Measurements from ENCODE around the gene FAM193A.

The FAM193A gene

GRCh38 chr4:2494992-2495391 is 41.5 kb upstream of the FAM193A start:
- H3K9me2 ChIP-seq (replicated peaks; ENCODE audit: insufficient read depth, low read length), result no peaks in the 10 kb centered on the region
- no peaks in the 10 kb centered on the region for H3K9me3 ChIP-seq (ENCODE audit: insufficient read depth, low read length)
- H3F3A ChIP-seq (ENCODE audit: insufficient read depth), result no peaks in the 10 kb centered on the region
- peaks cover 8% of the 10 kb centered on the region; the same call in 1 of the 2 replicates for H4K20me1 ChIP-seq (ENCODE audit: low read depth, low read length)
- no peaks in the 10 kb centered on the region for H3K27me3 ChIP-seq (ENCODE audit: low read length)
- H3K36me3 ChIP-seq (ENCODE audit: low read length), result peaks cover 9% of the 10 kb centered on the region; the same call in 1 of the 2 replicates
- no peak for TF ChIP-seq EZH2phosphoT487 (conservative IDR thresholded peaks at IDR 0.05; ENCODE audit: low read length)
- no peak for TF ChIP-seq CTCF (IDR thresholded peaks at IDR 0.05; ENCODE audit: insufficient read depth, low read length, poor library complexity, severe bottlenecking)
- no peak overlapping the region for H3K9ac ChIP-seq (ENCODE audit: low read length)
- peaks cover 58% of the 10 kb centered on the region for H3K79me2 ChIP-seq (ENCODE audit: insufficient read depth, low read length)
- H2AFZ ChIP-seq (ENCODE audit: low read depth, low read length, severe bottlenecking), result no peak overlapping the region
- no peak overlapping the region for H3K4me2 ChIP-seq (ENCODE audit: low read depth, low read length, poor library complexity, severe bottlenecking)
- H3K4me3 ChIP-seq (ENCODE audit: insufficient read depth, low read length, poor library complexity, severe bottlenecking), result no peak overlapping the region
- no peak overlapping the region for H3K27ac ChIP-seq (ENCODE audit: low read depth, low read length)

- H3K79me2 ChIP-seq (ENCODE audit: insufficient read depth, low read length), result peaks cover 42% of the 10 kb centered on the region
- no peak overlapping the region for H3K9ac ChIP-seq (ENCODE audit: low read length)
- H3F3A ChIP-seq (ENCODE audit: insufficient read depth), result no peaks in the 10 kb centered on the region
- H3K4me3 ChIP-seq (ENCODE audit: insufficient read depth, low read length, poor library complexity, severe bottlenecking), result no peak overlapping the region
- peaks cover 10% of the 10 kb centered on the region for H3K36me3 ChIP-seq (ENCODE audit: low read length)
- no peak overlapping the region for H3K27ac ChIP-seq (ENCODE audit: low read depth, low read length)
- no peaks in the 10 kb centered on the region for H3K9me3 ChIP-seq (ENCODE audit: insufficient read depth, low read length)
- TF ChIP-seq EZH2phosphoT487 (conservative IDR thresholded peaks at IDR 0.05; ENCODE audit: low read length) (no peak), CTCF (IDR thresholded peaks at IDR 0.05; ENCODE audit: insufficient read depth, low read length, poor library complexity, severe bottlenecking) (no peak)
- H4K20me1 ChIP-seq (ENCODE audit: low read depth, low read length), result no peaks in the 10 kb centered on the region; the same call in 1 of the 2 replicates
- H2AFZ ChIP-seq (ENCODE audit: low read depth, low read length, severe bottlenecking), result no peak overlapping the region
- no peak overlapping the region for H3K4me2 ChIP-seq (ENCODE audit: low read depth, low read length, poor library complexity, severe bottlenecking)
- H3K27me3 ChIP-seq (ENCODE audit: low read length), result no peaks in the 10 kb centered on the region
- H3K9me2 ChIP-seq (replicated peaks; ENCODE audit: insufficient read depth, low read length), result no peaks in the 10 kb centered on the region
Measured at GRCh38 chr4:2497324-2497723, 39.1 kb upstream of the FAM193A start.

GRCh38 chr4:2497931-2498330 is 38.5 kb upstream of the FAM193A start:
- Histone ChIP-seq H3K4me2 (ENCODE audit: low read depth, low read length, poor library complexity, severe bottlenecking) (no peak overlapping the region), H4K20me1 (ENCODE audit: low read depth, low read length) (no peaks in the 10 kb centered on the region; the same call in 1 of the 2 replicates), H3K27me3 (ENCODE audit: low read length) (no peaks in the 10 kb centered on the region), H3F3A (ENCODE audit: insufficient read depth) (no peaks in the 10 kb centered on the region), H3K9me3 (ENCODE audit: insufficient read depth, low read length) (no peaks in the 10 kb centered on the region), H3K9me2 (replicated peaks; ENCODE audit: insufficient read depth, low read length) (no peaks in the 10 kb centered on the region), H3K27ac (ENCODE audit: low read depth, low read length) (no peak overlapping the region), H3K4me3 (ENCODE audit: insufficient read depth, low read length, poor library complexity, severe bottlenecking) (no peak overlapping the region), H3K36me3 (ENCODE audit: low read length) (peaks cover 10% of the 10 kb centered on the region), H3K9ac (ENCODE audit: low read length) (no peak overlapping the region), H2AFZ (ENCODE audit: low read depth, low read length, severe bottlenecking) (no peak overlapping the region), H3K79me2 (ENCODE audit: insufficient read depth, low read length) (peaks cover 38% of the 10 kb centered on the region)
- TF ChIP-seq CTCF (IDR thresholded peaks at IDR 0.05; ENCODE audit: insufficient read depth, low read length, poor library complexity, severe bottlenecking), result no peak
- no peak for TF ChIP-seq EZH2phosphoT487 (conservative IDR thresholded peaks at IDR 0.05; ENCODE audit: low read length)

Data from SU-DHL-6 (cell line).